Stomach (tissue), 9 donors: ENCODE results near the gene MRPL34. TPM values are rescaled to one million over a fixed set of nuclear protein-coding genes. Genes with fewer than 3 reads are reported as not detected.

Source experiments
- DNase-seq, 2 donors: peaks; one replicate each; pipeline versions ENCODE4 v3.0.0 to v3.0.0-alpha.2; 2013 to 2019
- H3K27ac ChIP-seq, 5 donors: fragments of 200-600 bp in 4 of 5; sonication (generic) in 4 of 5; one replicate each; pipeline ENCODE4 v1.5.1; 2013 to 2019; ENCODE audit warnings: mild to moderate bottlenecking in 1 of 5, moderate library complexity in 1 of 5
- H3K27me3 ChIP-seq, 3 donors: fragments of 200-600 bp; sonication (generic); one replicate each; pipeline ENCODE4 v1.5.1; 2017 to 2019; ENCODE audit warnings: mixed run types in 1 of 3
- H3K36me3 ChIP-seq, 4 donors: fragments of 200-600 bp; sonication (generic); 1 replicate in 3 of 4; 2 replicates in 1 of 4; pipeline ENCODE4 v1.5.1; 2016 to 2019
- H3K4me1 ChIP-seq, 4 donors: fragments of 200-600 bp; sonication (generic); one replicate each; pipeline ENCODE4 v1.5.1; 2016 to 2019
- H3K4me3 ChIP-seq, 4 donors: fragments of 200-600 bp; sonication (generic) in 3 of 4; one replicate each; pipeline ENCODE4 v1.5.1; 2016 to 2019; ENCODE audit warnings: mild to moderate bottlenecking in 1 of 4
- H3K9me3 ChIP-seq, 4 donors: fragments of 200-600 bp; sonication (generic); one replicate each; pipeline ENCODE4 v1.5.1; 2016 to 2019
- EP300 ChIP-seq: sonication (generic); formaldehyde crosslinking; IDR thresholded peaks from one replicate; pipeline ENCODE4 v1.6.1; 2017; ENCODE audit warnings: antibody characterized with exemption
- POLR2A ChIP-seq, 4 donors: fragments of 450-650 bp; IDR thresholded peaks; one replicate each; pipeline ENCODE4 v1.6.1; 2016; ENCODE audit warnings: antibody characterized with exemption in 4 of 4, control low read depth in 2 of 4, mild to moderate bottlenecking in 1 of 4, moderate library complexity in 1 of 4
- POLR2AphosphoS5 ChIP-seq, 3 donors: sonication (generic); formaldehyde crosslinking; IDR thresholded peaks; one replicate each; pipeline ENCODE4 v1.6.1; 2016; ENCODE audit warnings: antibody characterized with exemption in 3 of 3
- WGBS, 5 donors: extraction: QIAGEN DNeasy Blood & Tissue Kit in 3 of 5; methylation state at CpG; one replicate each; pipeline versions ENCODE4 v1.1.5 to v1.1.7; 2013 to 2018; 5-methylcytosine and 5-hydroxymethylcytosine counted together
- intact Hi-C: fragments of 100-400 bp; cut with DNase I; formaldehyde crosslinking; loops from one replicate; pipeline ENCODE4 v1.15.1; 2023; ENCODE audit warnings: low total_unique reads
- polyA plus RNA-seq, 3 donors: library from polyadenylated mRNA; stranded (reverse); fragments of 200-250 nt; gene quantifications; one replicate each; pipeline ENCODE4 v1.2.3, GENCODE V29; 2013
- total RNA-seq, 5 donors: library from RNA; depleted of rRNA; stranded (reverse); fragments of >200 nt; gene quantifications; one replicate each; pipeline versions ENCODE4 v1.1.0 to v1.2.3, GENCODE V29; 2014 to 2016
- TF ChIP-seq, protein P1 (sequence below), 7 experiments: fragments of 450-650 bp in 4 of 7; fragments of 200-600 bp in 3 of 7; sonication (generic) in 3 of 7; IDR thresholded peaks; one replicate each; pipeline ENCODE4 v1.5.1; 2016 to 2019; ENCODE audit warnings: antibody characterized with exemption in 7 of 7, control low read depth in 2 of 7, mild to moderate bottlenecking in 1 of 7
- donor health status: healthy with polysubstance abuse.
- donor health status: Bipolar disorder and iron deficiency.
- donor health status: healthy.

The MRPL34 gene
- total and polyA plus RNA-seq, 8 donors, result 6.6 to 200 (median 155) TPM

DNA sequence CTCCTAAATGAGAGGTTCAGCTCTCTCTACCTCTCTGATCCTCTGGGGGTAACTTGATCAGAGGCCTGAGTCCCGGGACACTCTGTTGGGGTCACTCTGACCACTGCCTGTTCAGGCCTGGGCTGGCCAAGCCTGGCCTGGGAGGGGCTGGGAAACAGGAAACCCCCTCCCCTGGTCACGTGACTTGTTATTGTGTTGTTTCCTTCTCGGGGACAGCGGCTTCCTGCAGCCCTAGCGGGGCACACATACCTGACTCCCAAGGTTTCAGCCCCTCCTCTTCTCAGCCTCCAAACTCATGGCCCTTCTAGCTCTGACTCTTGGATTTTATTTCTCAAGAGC lies 41.1 kb upstream of the MRPL34 start, which contains the start of gene USHBP1:
TSS of gene USHBP1 (minus strand) at position 105 of the 339 bp plus-strand sequence. CDS start 446 bp downstream, outside the sequence.
- Histone ChIP-seq H3K27ac (peak within 1 kb of the TSS in 4 of 5 donors; percentile 36 to 55 (median 49)), H3K9me3 (peaks cover 0 to 4% (median under 1%) of the 10 kb centered on the region in 4 donors), H3K27me3 (no peaks in the 10 kb centered on the region), H3K36me3 (peaks cover 0 to 11% (median 11%) of the 10 kb centered on the region in 4 donors), H3K4me1 (peaks cover 6 to 24% (median 17%) of the 10 kb centered on the region in 4 donors), H3K4me3 (peak within 1 kb of the TSS; percentile 13 to 38 (median 28))
- intact Hi-C loops, result no loop called here
- TF ChIP-seq POLR2A (IDR thresholded peaks at IDR 0.05) (no peak), EP300 (no peak), POLR2AphosphoS5 (IDR thresholded peaks at IDR 0.05) (peak in 1 of 3 donors; percentile 25)
- TF ChIP-seq, protein P1, sequence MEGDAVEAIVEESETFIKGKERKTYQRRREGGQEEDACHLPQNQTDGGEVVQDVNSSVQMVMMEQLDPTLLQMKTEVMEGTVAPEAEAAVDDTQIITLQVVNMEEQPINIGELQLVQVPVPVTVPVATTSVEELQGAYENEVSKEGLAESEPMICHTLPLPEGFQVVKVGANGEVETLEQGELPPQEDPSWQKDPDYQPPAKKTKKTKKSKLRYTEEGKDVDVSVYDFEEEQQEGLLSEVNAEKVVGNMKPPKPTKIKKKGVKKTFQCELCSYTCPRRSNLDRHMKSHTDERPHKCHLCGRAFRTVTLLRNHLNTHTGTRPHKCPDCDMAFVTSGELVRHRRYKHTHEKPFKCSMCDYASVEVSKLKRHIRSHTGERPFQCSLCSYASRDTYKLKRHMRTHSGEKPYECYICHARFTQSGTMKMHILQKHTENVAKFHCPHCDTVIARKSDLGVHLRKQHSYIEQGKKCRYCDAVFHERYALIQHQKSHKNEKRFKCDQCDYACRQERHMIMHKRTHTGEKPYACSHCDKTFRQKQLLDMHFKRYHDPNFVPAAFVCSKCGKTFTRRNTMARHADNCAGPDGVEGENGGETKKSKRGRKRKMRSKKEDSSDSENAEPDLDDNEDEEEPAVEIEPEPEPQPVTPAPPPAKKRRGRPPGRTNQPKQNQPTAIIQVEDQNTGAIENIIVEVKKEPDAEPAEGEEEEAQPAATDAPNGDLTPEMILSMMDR (IDR thresholded peaks at IDR 0.05), result no peak
- WGBS, 5 donors, result 32 to 48% (median 38%) methylated on average over 5 of the region's 5 CpGs
- peak in 1 of 2 donors; percentile 59 for DNase-seq

DNA sequence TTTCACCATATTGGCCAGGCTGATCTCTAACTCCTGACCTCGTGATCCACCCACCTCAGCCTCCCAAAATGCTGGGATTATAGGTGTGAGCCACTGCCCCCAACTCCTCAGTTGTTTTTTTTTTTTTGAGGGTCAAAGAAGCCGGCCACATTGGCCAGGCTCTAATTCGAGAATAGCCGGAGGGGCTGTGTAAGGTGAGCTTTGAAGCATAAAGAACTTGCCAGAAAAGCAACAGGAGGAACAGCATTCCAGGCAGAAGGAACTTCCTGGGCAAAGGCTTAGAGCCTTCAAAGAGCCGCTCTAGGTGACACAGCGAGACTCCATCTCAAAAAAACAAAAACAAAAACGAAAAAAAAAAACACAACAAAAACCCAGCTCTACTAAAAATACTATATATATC lies 39.6 kb upstream of the MRPL34 start:
- no peaks in the 10 kb centered on the region for H3K27me3 ChIP-seq
- no peak overlapping the region for H3K4me3 ChIP-seq
- H3K36me3 ChIP-seq, result peaks cover 5 to 25% (median 25%) of the 10 kb centered on the region in 4 donors
- no peak for DNase-seq
- 87 to 92% (median 89%) methylated on average over 7 of the region's 7 CpGs for WGBS, 5 donors
- TF ChIP-seq, protein P1 (IDR thresholded peaks at IDR 0.05), result no peak
- TF ChIP-seq EP300 (no peak), POLR2AphosphoS5 (IDR thresholded peaks at IDR 0.05) (no peak), POLR2A (IDR thresholded peaks at IDR 0.05) (no peak)
- peaks cover 6 to 20% (median 17%) of the 10 kb centered on the region in 4 donors for H3K4me1 ChIP-seq
- H3K9me3 ChIP-seq, result no peaks in the 10 kb centered on the region
- H3K27ac ChIP-seq, result peak overlapping the region in 3 of 5 donors; percentile 77 to 84 (median 82)
- intact Hi-C loops, result no loop called here

GRCh38 chr19:17266589-17266974 lies 39.1 kb upstream of the MRPL34 start:
- H3K9me3 ChIP-seq, result no peaks in the 10 kb centered on the region
- peak overlapping the region in 4 of 5 donors; percentile 5 to 84 (median 80) for H3K27ac ChIP-seq
- intact Hi-C loops, result no loop called here
- no peaks in the 10 kb centered on the region for H3K27me3 ChIP-seq
- peaks cover 9 to 30% (median 30%) of the 10 kb centered on the region in 4 donors for H3K36me3 ChIP-seq
- peaks cover 6 to 20% (median 17%) of the 10 kb centered on the region in 4 donors for H3K4me1 ChIP-seq
- no peak overlapping the region for H3K4me3 ChIP-seq
- no peak for DNase-seq
- TF ChIP-seq POLR2A (IDR thresholded peaks at IDR 0.05) (no peak), EP300 (no peak), POLR2AphosphoS5 (IDR thresholded peaks at IDR 0.05) (no peak)
- TF ChIP-seq, protein P1 (IDR thresholded peaks at IDR 0.05), result no peak
- WGBS, 5 donors, result 72 to 80% (median 76%) methylated on average over 12 of the region's 12 CpGs

DNA sequence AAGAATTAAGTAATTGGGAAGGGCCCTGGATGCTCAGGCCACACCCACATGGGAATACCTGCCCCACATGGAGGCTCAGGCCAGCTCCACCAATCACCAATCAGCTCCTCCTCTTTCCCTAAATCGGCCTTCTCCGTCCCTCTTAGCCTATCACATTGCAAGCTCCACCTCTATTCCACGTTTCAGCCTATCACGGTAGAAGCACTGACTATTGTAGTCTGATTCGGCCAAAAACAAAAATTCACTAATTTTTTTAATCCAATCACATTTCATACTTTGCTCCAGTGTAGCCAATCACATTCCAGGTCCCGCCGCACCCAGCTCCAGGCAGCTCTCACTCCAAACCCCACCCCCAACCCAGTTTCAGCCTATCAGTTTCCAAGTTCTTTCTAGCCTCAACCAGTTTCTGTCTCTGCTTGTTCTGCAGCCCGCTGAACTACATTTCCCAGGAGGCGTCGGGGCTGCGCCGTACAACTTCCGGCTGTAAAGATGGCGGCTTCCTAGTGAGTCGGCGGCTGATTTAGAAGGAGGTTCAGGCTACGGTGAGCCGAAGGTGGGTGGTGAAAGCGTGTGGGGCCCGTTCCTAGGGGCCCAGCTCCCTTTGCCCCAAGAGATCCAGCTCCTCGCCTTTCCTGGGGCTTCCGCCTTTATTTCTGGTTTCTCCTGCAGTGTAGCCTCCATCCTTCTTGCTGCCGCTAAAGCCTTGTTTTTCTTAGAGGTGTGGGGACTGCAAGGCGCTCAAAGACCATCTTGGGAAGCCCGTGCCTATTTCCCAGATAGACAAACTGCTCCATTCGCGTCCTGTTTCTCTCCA lies 38.5 kb upstream of the MRPL34 start, which contains the start of gene BABAM1:
TSS of gene BABAM1 (plus strand) at position 469 of the 814 bp plus-strand sequence. CDS start 1,364 bp downstream, outside the sequence.
- intact Hi-C loops, result no loop called here

More for the DNA sequence above, 38.5 kb upstream of the MRPL34 start, which contains the start of gene BABAM1:
- Histone ChIP-seq H3K27me3 (no peaks in the 10 kb centered on the region), H3K9me3 (no peaks in the 10 kb centered on the region), H3K4me3 (peak within 1 kb of the TSS; percentile 69 to 82 (median 78)), H3K4me1 (peaks cover 6 to 20% (median 17%) of the 10 kb centered on the region in 4 donors), H3K27ac (peak within 1 kb of the TSS; percentile 38 to 84 (median 77)), H3K36me3 (peaks cover 14 to 36% (median 36%) of the 10 kb centered on the region in 4 donors)
- 0 to 1% (median 0%) methylated on average over 27 of the region's 27 CpGs for WGBS, 5 donors
- peak; percentile 96 to 99 for DNase-seq
- TF ChIP-seq POLR2AphosphoS5 (IDR thresholded peaks at IDR 0.05) (peak; percentile 55 to 77 (median 64)), POLR2A (IDR thresholded peaks at IDR 0.05) (no peak), EP300 (no peak)
- TF ChIP-seq, protein P1 (IDR thresholded peaks at IDR 0.05), result no peak
